ENCODE measurements around the gene ENTHD1. TPM values are rescaled to one million over a fixed set of nuclear protein-coding genes. Genes with fewer than 3 reads are reported as not detected.

ENTHD1 gene
- total RNA-seq, 3 donors from 2014 or later (not counting 1 experiment from before 2014, with no cell fraction given) = not detected

DNA sequence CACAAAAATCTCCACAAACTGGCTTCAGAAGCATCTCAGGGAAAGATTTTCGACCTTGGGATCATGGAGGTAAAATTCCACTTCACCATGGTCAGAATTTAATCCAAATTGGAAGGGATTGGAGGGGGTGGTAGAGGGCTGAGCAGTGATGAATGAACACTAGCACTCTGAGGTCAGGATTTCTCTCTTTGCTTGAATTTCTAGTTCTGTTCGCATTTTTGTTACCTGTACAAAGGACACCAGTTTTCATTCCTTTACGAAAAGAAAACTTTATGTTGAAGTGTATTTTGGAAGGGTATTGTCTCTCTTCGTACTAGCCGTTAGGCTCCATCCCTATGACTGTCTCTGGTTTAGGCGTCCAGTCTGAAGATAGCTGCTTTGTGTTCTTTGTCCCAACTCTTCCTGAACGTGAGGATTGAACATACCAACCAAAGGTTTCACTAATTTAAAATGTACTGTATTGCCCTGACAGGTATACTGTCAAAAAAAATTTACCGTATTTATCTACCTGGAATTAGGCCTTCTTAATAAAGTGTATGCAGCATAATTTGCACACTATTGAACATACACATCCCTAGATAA is 8.1 kb upstream of the ENTHD1 start:
- Histone ChIP-seq H3K4me1 (ENCODE audit: control insufficient read depth, insufficient read depth, low read length) (peaks cover 36% of the 10 kb centered on the region), H3K27ac (ENCODE audit: low read length) (peak overlapping the region; percentile 82), H3K4me3 (ENCODE audit: low read length) (peak overlapping the region; percentile 73), H3K36me3 (ENCODE audit: control insufficient read depth, insufficient read depth, low read length) (no peaks in the 10 kb centered on the region), H3K9me3 (ENCODE audit: control insufficient read depth, insufficient read depth, low read length) (no peaks in the 10 kb centered on the region), H3K27me3 (ENCODE audit: control insufficient read depth, insufficient read depth, low read length) (no peaks in the 10 kb centered on the region)
- Mint-ChIP-seq H3K4me1 (peaks cover 61 to 69% of the 10 kb centered on the region in 2 donors), H3K27me3 (ENCODE audit: low read depth in 2 of 2) (no peaks in the 10 kb centered on the region), H3K36me3 (no peaks in the 10 kb centered on the region), H3K9me3 (no peaks in the 10 kb centered on the region), H3K4me3 (peak overlapping the region; percentile 97), H3K27ac (peak overlapping the region; percentile 92 to 94)
- intact Hi-C loops (cut with micrococcal nuclease) = loop anchor here (1.0 to 10.0 kb wide), 2 partner anchors 60 to 213 kb away; no protein-coding TSS in a partner anchor
- TF ChIP-seq, protein P1, sequence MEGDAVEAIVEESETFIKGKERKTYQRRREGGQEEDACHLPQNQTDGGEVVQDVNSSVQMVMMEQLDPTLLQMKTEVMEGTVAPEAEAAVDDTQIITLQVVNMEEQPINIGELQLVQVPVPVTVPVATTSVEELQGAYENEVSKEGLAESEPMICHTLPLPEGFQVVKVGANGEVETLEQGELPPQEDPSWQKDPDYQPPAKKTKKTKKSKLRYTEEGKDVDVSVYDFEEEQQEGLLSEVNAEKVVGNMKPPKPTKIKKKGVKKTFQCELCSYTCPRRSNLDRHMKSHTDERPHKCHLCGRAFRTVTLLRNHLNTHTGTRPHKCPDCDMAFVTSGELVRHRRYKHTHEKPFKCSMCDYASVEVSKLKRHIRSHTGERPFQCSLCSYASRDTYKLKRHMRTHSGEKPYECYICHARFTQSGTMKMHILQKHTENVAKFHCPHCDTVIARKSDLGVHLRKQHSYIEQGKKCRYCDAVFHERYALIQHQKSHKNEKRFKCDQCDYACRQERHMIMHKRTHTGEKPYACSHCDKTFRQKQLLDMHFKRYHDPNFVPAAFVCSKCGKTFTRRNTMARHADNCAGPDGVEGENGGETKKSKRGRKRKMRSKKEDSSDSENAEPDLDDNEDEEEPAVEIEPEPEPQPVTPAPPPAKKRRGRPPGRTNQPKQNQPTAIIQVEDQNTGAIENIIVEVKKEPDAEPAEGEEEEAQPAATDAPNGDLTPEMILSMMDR (IDR thresholded peaks at IDR 0.05) = no peak
- whole genome bisulfite sequencing (ENCODE audit: insufficient coverage) = 59% methylated on average over 7 of the region's 8 CpGs
- DNase-seq (no peak), ATAC-seq (no peak)

DNA sequence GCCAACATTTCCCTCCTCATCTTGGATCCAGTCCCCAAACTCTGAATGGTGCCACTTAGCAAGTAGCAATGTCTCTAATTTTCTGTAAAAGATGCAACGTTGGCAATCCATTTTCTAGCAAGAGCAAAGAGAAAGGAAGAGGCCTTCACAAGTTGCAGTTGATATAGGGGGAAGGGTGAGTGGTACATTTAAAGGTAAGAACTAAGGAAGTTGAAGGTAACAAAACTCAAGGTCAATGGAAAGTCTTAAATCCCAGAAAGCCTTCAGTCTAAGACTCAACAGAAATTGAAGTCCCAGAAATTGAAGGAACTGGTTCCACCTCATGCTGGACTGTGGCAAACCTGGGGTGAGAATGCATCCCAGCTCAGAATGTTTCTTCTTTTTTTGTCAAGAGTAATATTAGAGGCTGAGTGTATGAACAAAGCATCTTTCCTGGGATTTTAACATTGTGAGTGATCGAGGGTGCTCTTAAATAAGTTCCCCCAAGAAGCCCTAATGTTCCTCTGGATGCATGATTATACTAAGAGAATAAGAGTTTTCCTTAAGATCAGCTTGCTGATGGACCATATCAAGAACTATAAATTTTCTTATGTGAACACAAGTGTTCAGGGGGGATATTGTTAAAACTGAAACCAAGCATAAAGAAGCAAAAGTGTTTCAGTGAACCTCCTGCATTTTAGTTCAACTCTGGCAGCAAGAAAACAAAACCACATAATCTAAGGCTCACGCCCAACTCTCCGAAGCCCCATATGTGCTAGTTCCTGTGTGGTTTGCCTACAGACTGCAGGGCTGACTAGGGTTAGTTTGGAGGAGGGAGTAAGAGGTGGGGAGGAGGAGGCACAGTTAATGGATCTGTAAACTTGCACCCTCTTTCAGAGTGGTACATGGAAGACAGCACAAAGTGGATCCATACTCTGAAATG is 7.0 kb upstream of the ENTHD1 start, which contains the start of gene GRAP2:
TSS of gene GRAP2 (plus strand) at position 779 of the 922 bp plus-strand sequence. CDS start 46,023 bp downstream, outside the sequence.
- peak within 1 kb of the TSS; percentile 82 for H3K27ac ChIP-seq (ENCODE audit: low read length)
- ATAC-seq = peak; percentile 94 to 98 (median 96)
- H3K4me1 ChIP-seq (ENCODE audit: control insufficient read depth, insufficient read depth, low read length) = peaks cover 36% of the 10 kb centered on the region
- no peaks in the 10 kb centered on the region for H3K9me3 Mint-ChIP-seq
- TF ChIP-seq, protein P1 (IDR thresholded peaks at IDR 0.05) = no peak
- peak; percentile 50 to 90 for DNase-seq
- H3K27ac Mint-ChIP-seq = peak within 1 kb of the TSS; percentile 92 to 94
- peak within 1 kb of the TSS; percentile 73 for H3K4me3 ChIP-seq (ENCODE audit: low read length)
- intact Hi-C loops (cut with micrococcal nuclease) = loop anchor here (1.0 to 10.0 kb wide), 2 partner anchors 61 to 214 kb away; no protein-coding TSS in a partner anchor
- WGBS (ENCODE audit: insufficient coverage) = 3% methylated on average over 4 of the region's 4 CpGs
- H3K27me3 Mint-ChIP-seq (ENCODE audit: low read depth in 2 of 2) = no peaks in the 10 kb centered on the region
- no peaks in the 10 kb centered on the region for H3K36me3 Mint-ChIP-seq
- H3K4me3 Mint-ChIP-seq = peak within 1 kb of the TSS; percentile 97
- no peaks in the 10 kb centered on the region for H3K36me3 ChIP-seq (ENCODE audit: control insufficient read depth, insufficient read depth, low read length)
- H3K27me3 ChIP-seq (ENCODE audit: control insufficient read depth, insufficient read depth, low read length) = no peaks in the 10 kb centered on the region
- no peaks in the 10 kb centered on the region for H3K9me3 ChIP-seq (ENCODE audit: control insufficient read depth, insufficient read depth, low read length)
- H3K4me1 Mint-ChIP-seq = peaks cover 51 to 58% of the 10 kb centered on the region in 2 donors

DNA sequence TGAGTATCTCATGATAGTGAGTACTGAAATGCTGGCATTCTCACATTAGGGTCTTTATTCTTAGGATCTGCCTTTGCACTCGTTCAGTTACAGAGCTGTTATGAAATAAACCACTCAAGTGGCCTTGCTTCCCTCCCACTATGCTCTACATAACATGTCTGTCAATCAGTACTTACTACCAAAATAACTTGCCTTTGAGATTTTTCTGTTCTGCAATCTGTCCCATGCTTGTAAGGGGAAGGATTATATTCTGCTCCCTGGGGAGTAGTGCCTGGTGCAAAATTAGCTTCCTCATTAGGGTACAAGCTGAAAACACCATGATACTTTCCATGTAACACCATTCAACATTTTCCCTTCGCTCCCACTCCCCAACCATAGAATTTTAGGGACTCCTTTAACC is 5.4 kb upstream of the ENTHD1 start:
- 54% methylated on average over 2 of the region's 2 CpGs for WGBS (ENCODE audit: insufficient coverage)
- Histone ChIP-seq H3K27ac (ENCODE audit: low read length) (peak overlapping the region; percentile 46), H3K4me3 (ENCODE audit: low read length) (no peak overlapping the region), H3K4me1 (ENCODE audit: control insufficient read depth, insufficient read depth, low read length) (peaks cover 33% of the 10 kb centered on the region), H3K36me3 (ENCODE audit: control insufficient read depth, insufficient read depth, low read length) (no peaks in the 10 kb centered on the region), H3K9me3 (ENCODE audit: control insufficient read depth, insufficient read depth, low read length) (no peaks in the 10 kb centered on the region), H3K27me3 (ENCODE audit: control insufficient read depth, insufficient read depth, low read length) (no peaks in the 10 kb centered on the region)
- ATAC-seq (no peak), DNase-seq (peak in 1 of 2 donors; percentile 13)
- peaks cover 35 to 43% of the 10 kb centered on the region in 2 donors for H3K4me1 Mint-ChIP-seq
- no peaks in the 10 kb centered on the region for H3K36me3 Mint-ChIP-seq
- no peaks in the 10 kb centered on the region for H3K9me3 Mint-ChIP-seq
- TF ChIP-seq, protein P1 (IDR thresholded peaks at IDR 0.05) = no peak
- H3K27me3 Mint-ChIP-seq (ENCODE audit: low read depth in 2 of 2) = no peaks in the 10 kb centered on the region
- peak overlapping the region; percentile 56 to 92 for H3K27ac Mint-ChIP-seq
- intact Hi-C loops (cut with micrococcal nuclease) = no loop called here
- peak overlapping the region; percentile 32 for H3K4me3 Mint-ChIP-seq

Data from natural killer cell (primary cell).